BJ (cell line): ENCODE data around the gene SF3B2. TPM values are rescaled to one million over a fixed set of nuclear protein-coding genes. Genes with fewer than 3 reads are reported as not detected.

Experiments used
- CTCF ChIA-PET: fragments of 350-600 bp; formaldehyde crosslinking; extraction: SDS; loops from one replicate; lab custom pipeline; 2021; ENCODE audit warnings: antibody characterized with exemption, inconsistent platforms; lab: Yijun Ruan, JAX
- POLR2A ChIA-PET: fragments of 300-600 bp; sonication (Branson Sonifier 250); formaldehyde crosslinking; extraction: SDS; loops from one replicate; lab custom pipeline; 2021; ENCODE audit warnings: antibody characterized with exemption; lab: Charles Lee
- DNase-seq: peaks from one replicate; pipeline ENCODE4 v3.0.0-alpha.2; 2011; ENCODE audit warnings: low read depth
- H3K27me3 ChIP-seq: 2 replicates; pipeline ENCODE4 v1.6.0; 2011; ENCODE audit warnings: low read length; ENCODE audit not compliant: control insufficient read depth, insufficient read depth
- H3K36me3 ChIP-seq: 2 replicates; pipeline ENCODE4 v1.5.1; 2011; ENCODE audit warnings: low read length; ENCODE audit not compliant: control insufficient read depth, insufficient read depth
- H3K4me3 ChIP-seq: 2 replicates; pipeline ENCODE4 v1.5.1; 2011; ENCODE audit warnings: low read depth, mild to moderate bottlenecking, control low read depth, low read length
- CTCF ChIP-seq: IDR thresholded peaks from 2 replicates; pipeline ENCODE4 v1.5.1; 2011; ENCODE audit warnings: low read depth, mild to moderate bottlenecking, control low read depth, inconsistent platforms, low read length, moderate library complexity; ENCODE audit not compliant: insufficient read depth
- polyA plus RNA-seq: library from polyadenylated mRNA; depleted of rRNA; stranded (reverse); fragments of >200 nt; gene quantifications from 2 replicates; pipeline ENCODE4 v1.2.3, GENCODE V29; 2011

Gene SF3B2
- polyA plus RNA-seq, 1 experiment = 82.7 TPM

- Histone ChIP-seq H3K36me3 (no peaks in the 10 kb centered on the region), H3K27me3 (no peaks in the 10 kb centered on the region), H3K4me3 (no peak overlapping the region)
- DNase-seq = no peak
- TF ChIP-seq CTCF = no peak
- ChIA-PET POLR2A (no interaction called here), CTCF (no interaction called here)
Observed at GRCh38 chr11:66100272-66101065, 48.3 kb downstream of the SF3B2 start.

- Histone ChIP-seq H3K36me3 (no peaks in the 10 kb centered on the region), H3K27me3 (no peaks in the 10 kb centered on the region), H3K4me3 (no peak overlapping the region)
- ChIA-PET POLR2A (no interaction called here), CTCF (interaction anchor here (0.6 kb wide), 1 partner anchor 9 kb away, joined by 4 read pairs; no protein-coding TSS in a partner anchor)
- no peak for DNase-seq
- no peak for TF ChIP-seq CTCF
Observed at GRCh38 chr11:66101066-66101464, 48.9 kb downstream of the SF3B2 start.

- Histone ChIP-seq H3K36me3 (no peaks in the 10 kb centered on the region), H3K4me3 (no peak overlapping the region), H3K27me3 (no peaks in the 10 kb centered on the region)
- DNase-seq = no peak
- TF ChIP-seq CTCF = no peak
- CTCF ChIA-PET = no interaction called here
- POLR2A ChIA-PET = no interaction called here
Observed at GRCh38 chr11:66104057-66104638, 52.0 kb downstream of the SF3B2 start.

- Histone ChIP-seq H3K27me3 (no peaks in the 10 kb centered on the region), H3K4me3 (no peak overlapping the region), H3K36me3 (no peaks in the 10 kb centered on the region)
- TF ChIP-seq CTCF = no peak
- ChIA-PET POLR2A (no interaction called here), CTCF (no interaction called here)
- no peak for DNase-seq
Observed at GRCh38 chr11:66106786-66107599, 54.8 kb downstream of the SF3B2 start.
